T-helper 2 cell treated with Interferon-gamma antibody and Interleukin-4, amounts not matched to agents 100 ng/mL and 5 ng/mL, for 36 hours (primary cell): ENCODE results near the gene EMX1. TPM values are rescaled to one million over a fixed set of nuclear protein-coding genes. Genes with fewer than 3 reads are reported as not detected.

Experiments
- intact Hi-C: fragments of 100-400 bp; cut with micrococcal nuclease; formaldehyde crosslinking; loops from one replicate; pipeline ENCODE4 v1.15.1; 2023
- total RNA-seq: library from RNA; stranded (reverse); gene quantifications from 2 replicates; pipeline ENCODE4 v1.2.3, GENCODE V29; 2022

The EMX1 gene
- total RNA-seq = not detected in 2 replicates

- intact Hi-C loops = loop anchor here (5.0 kb wide), 1 partner anchor 770 kb away; the partner anchor contains the start of gene CYP26B1
Observed at GRCh38 chr2:72917138-72917876, at the start of gene EMX1. TSS of gene EMX1 (plus strand) at chr2:72917519. CDS start at chr2:72917853, 334 bp downstream.

- intact Hi-C loops = no loop called here
Observed at GRCh38 chr2:72871060-72871459, 46.3 kb upstream of the EMX1 start.

DNA sequence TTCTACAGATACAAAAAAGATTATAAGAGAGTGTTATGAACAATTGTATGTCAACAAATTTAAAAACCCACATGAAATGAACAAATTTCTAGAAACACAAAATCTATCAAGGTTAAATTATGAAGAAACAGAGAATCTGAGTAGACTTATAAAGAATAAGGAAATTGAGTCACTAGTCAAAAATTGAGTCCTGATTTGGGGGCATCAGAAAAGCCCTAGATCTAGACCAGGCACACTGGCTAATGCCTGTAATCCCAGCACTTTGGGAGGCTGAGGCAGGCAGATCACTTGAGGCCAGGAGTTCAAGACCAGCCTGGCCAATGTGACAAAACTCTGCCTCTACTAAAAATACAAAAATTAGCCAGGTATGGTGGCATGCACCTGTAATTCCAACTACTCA lies 45.4 kb upstream of the EMX1 start:
- intact Hi-C loops = no loop called here

DNA sequence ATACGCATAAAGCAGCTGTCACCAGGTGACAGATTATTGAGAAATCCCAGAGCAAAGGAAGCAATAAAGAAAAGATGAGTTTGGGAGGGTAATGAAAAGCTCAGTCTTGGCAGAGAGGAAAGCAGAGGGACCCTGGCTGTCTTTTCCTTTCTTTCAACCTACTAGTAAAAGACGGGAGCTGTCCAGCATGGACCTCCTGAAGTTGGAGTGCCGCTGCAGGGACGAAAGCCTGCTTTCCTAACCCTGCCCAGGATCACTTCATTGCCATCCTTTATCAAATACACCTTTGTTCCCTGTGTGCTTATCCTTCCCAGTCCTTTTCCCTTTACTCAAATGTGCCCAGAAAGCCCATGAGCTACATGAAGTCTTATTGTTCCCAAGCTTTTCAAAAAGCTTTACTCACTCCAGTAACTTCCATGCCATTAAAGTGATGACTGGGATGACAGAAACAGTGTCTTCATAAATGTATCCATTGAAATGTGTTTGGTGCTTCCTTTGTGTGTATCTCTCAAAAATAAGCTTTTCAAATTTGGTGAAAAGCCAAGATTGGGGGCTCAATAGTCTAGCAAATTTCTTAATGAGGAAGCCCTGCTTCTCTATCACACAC lies 33.9 kb upstream of the EMX1 start:
- intact Hi-C loops = no loop called here

- intact Hi-C loops = loop anchor here (1.0 kb wide), 1 partner anchor 115 kb away; no protein-coding TSS in a partner anchor
Observed at GRCh38 chr2:72886505-72887031, 30.8 kb upstream of the EMX1 start.

- intact Hi-C loops = loop anchor here (1.0 kb wide), 1 partner anchor 116 kb away; no protein-coding TSS in a partner anchor
Observed at GRCh38 chr2:72887032-72887739, 30.1 kb upstream of the EMX1 start, which contains the start of gene SPR. TSS of gene SPR (plus strand) at chr2:72887408. CDS start at chr2:72887433, 25 bp downstream.

DNA sequence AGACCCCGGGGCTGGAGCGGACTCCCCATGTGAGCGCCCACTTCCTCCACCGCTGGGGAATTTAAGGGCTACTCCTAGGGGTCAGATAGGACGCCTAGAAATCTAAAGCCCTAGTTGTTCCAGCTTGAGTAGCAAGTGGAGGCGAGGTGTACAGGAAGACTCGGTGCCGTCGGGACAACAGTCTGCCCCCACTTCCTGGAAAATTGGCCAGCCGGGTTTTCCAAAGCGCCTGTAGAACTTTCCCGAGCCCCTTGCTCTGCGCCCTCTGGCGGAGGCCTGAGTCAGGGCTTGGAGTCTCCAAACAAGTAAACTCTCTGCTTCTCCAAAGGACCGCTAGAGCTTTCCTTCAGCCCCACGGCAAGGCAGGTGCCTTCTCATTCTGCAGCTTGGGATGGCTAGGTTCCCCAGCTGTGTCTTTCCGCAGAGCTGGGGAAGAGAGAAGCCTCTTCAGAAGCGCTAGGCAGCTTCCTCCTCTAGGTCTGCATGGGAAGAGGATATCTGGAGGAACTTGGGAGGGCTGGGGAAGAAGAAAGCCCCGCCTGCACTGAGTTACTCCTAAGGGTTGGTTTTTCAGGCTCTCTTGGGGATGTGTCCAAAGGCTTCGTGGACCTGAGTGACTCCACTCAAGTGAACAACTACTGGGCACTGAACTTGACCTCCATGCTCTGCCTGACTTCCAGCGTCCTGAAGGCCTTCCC lies 29.4 kb upstream of the EMX1 start:
- intact Hi-C loops = loop anchor here (1.0 kb wide), 1 partner anchor 117 kb away; no protein-coding TSS in a partner anchor

- intact Hi-C loops = no loop called here
Observed at GRCh38 chr2:72888438-72889202, 28.7 kb upstream of the EMX1 start.

DNA sequence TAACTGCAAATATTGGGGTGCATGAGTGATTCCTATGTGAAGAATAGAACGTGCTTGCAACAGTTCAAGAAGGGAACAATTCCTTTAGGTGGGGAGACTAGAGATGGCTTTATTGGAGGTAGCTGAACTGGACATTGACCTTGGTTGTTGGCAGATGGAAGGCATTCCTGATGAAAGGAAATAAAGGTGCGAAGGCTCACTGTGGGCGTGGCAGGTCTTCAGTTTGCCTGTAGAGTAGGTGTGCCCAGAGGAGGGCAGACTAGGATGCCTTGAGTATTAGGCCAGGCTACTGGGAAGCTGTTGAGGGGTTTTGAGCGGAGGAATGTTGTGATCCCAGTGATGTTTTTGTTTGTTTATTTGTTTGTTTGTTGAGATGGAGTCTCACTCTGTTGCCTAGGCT lies 27.3 kb upstream of the EMX1 start:
- intact Hi-C loops = no loop called here

- intact Hi-C loops = no loop called here
Observed at GRCh38 chr2:72891091-72891818, 26.1 kb upstream of the EMX1 start.

DNA sequence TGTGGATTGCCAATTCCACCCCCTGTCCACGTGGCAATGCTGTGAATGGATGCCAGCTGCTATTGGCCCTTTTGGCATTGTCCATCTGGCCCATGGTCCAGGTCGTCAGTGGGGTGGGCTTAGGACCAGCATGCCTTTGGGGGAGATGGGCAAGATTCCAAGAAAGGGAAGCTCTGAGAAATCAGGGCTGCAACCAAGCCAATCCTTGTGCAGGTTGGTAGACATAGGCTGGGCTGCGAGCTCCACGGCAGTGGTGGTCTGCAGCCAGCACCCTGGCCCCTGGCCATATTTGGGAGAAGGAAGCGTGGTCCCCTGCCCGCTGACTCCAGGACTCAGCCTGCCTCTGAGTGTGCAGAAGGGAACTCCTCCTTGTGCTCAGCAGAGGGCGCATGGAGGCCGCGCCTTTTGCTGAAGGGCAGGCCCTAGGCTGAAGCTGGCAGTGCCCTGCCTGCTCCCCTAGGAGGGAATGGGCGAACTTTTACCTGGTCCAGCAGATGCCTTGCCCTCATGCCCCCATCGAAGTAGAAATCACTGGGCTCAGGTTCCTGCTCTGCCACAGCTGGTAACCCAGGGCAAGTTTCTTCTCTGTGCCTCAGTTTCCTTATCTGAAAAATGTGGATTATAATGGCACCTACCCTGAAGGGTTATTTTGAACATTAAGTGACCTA lies 24.7 kb upstream of the EMX1 start:
- intact Hi-C loops = loop anchor here (1.0 to 2.0 kb wide), 4 partner anchors 178 to 322 kb away; partner anchors contain the start of genes SFXN5 and SMYD5

GRCh38 chr2:72893594-72894319 lies 23.6 kb upstream of the EMX1 start:
- intact Hi-C loops = loop anchor here (2.0 kb wide), 3 partner anchors 177 to 321 kb away; partner anchors contain the start of genes SFXN5 and SMYD5

DNA sequence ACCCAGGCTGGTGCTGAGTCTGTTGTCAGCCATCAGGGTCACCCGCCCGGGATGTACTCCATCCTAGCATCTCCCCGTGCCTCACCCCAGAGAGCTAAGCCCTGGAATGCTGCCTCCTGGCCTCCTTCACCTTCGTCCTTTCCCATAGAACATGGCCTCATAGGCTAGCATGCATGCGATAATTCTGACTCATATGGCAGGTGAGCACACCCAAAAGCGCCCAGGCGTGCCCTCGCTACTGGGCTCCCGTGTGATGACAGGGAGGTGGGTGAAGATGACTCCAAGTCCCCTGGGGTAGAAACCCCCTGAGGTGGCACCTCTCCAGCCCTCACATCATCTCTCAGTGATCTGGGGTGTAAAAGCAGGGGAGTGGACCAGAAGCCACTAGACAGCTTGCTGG lies 22.8 kb upstream of the EMX1 start:
- intact Hi-C loops = no loop called here

GRCh38 chr2:72895154-72895553 lies 22.2 kb upstream of the EMX1 start:
- intact Hi-C loops = no loop called here

GRCh38 chr2:72895759-72896281 lies 21.5 kb upstream of the EMX1 start:
- intact Hi-C loops = no loop called here

GRCh38 chr2:72896446-72896845 lies 20.9 kb upstream of the EMX1 start:
- intact Hi-C loops = no loop called here

DNA sequence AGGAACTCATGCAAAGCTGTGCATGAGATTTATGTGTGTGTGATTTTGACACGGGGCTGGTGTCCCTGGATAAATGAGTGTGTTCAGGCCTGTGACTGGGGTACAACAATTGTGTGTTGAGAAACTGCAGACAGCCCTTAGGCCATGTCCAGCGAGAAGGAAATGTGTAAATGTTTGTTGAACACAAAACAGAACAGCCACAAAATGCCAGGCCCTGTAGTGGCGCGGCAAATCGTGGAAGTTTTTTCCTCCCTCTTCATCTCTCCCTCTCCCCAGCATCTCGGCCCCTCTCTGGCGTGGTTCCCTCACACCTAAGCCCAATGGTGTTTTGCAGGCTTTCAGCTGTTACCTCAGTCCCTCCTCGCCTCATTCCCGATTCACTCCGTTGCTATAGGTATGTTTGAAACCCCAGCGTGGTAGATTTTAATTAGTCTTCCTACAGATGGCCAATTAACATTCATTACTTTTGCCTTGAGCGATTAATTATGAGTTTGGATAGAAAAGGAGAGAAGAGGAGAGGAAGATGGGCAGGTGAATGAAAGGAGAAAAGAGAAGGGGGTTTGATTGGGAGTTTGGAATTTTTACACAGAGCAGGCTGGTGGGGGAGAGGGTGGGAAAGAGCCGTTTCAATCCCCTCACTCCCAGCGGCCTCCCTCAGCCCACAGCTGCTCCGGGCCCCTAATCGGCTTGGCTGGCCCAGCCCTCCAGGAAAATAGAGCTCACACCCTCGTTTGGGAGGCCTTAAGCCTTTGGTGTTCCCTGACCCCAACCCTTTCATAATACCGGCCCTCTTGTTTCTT lies 19.3 kb upstream of the EMX1 start:
- intact Hi-C loops = no loop called here
